Osteocyte (in vitro differentiated cells): ENCODE results near the gene MRPS17. TPM values are rescaled to one million over a fixed set of nuclear protein-coding genes. Genes with fewer than 3 reads are reported as not detected.

Experiments
- DNase-seq: peaks from one replicate; pipeline ENCODE4 v3.0.0; 2021; ENCODE audit warnings: mixed read lengths; ENCODE audit not compliant: unreplicated experiment; ENCODE audit errors: extremely low spot score
- H3K27ac Mint-ChIP-seq: one replicate; pipeline ENCODE4 v1.8.0; 2021; ENCODE audit warnings: mild to moderate bottlenecking, mixed read lengths; ENCODE audit not compliant: unreplicated experiment
- H3K27me3 Mint-ChIP-seq: one replicate; pipeline ENCODE4 v1.8.0; 2021; ENCODE audit warnings: mixed read lengths; ENCODE audit not compliant: unreplicated experiment
- H3K36me3 Mint-ChIP-seq: one replicate; pipeline ENCODE4 v1.8.0; 2021; ENCODE audit warnings: mixed read lengths; ENCODE audit not compliant: unreplicated experiment
- H3K4me1 Mint-ChIP-seq: one replicate; pipeline ENCODE4 v1.8.0; 2021; ENCODE audit warnings: mixed read lengths; ENCODE audit not compliant: unreplicated experiment
- H3K4me3 Mint-ChIP-seq: one replicate; pipeline ENCODE4 v1.8.0; 2021; ENCODE audit warnings: mild to moderate bottlenecking, moderate library complexity, mixed read lengths; ENCODE audit not compliant: unreplicated experiment
- H3K9me3 Mint-ChIP-seq: one replicate; pipeline ENCODE4 v1.8.0; 2021; ENCODE audit warnings: mixed read lengths; ENCODE audit not compliant: unreplicated experiment
- CTCF ChIP-seq: fragments of 200-600 bp; sonication (generic); IDR thresholded peaks from 2 replicates; pipeline ENCODE4 v1.5.0; 2021; ENCODE audit warnings: antibody characterized with exemption, mild to moderate bottlenecking, moderate library complexity
- total RNA-seq: library from RNA; stranded (reverse); gene quantifications from 2 replicates; pipeline ENCODE4 v1.2.1, GENCODE V29; 2021

Gene MRPS17
- total RNA-seq, 1 donor from 2014 or later = 13.6 TPM

DNA sequence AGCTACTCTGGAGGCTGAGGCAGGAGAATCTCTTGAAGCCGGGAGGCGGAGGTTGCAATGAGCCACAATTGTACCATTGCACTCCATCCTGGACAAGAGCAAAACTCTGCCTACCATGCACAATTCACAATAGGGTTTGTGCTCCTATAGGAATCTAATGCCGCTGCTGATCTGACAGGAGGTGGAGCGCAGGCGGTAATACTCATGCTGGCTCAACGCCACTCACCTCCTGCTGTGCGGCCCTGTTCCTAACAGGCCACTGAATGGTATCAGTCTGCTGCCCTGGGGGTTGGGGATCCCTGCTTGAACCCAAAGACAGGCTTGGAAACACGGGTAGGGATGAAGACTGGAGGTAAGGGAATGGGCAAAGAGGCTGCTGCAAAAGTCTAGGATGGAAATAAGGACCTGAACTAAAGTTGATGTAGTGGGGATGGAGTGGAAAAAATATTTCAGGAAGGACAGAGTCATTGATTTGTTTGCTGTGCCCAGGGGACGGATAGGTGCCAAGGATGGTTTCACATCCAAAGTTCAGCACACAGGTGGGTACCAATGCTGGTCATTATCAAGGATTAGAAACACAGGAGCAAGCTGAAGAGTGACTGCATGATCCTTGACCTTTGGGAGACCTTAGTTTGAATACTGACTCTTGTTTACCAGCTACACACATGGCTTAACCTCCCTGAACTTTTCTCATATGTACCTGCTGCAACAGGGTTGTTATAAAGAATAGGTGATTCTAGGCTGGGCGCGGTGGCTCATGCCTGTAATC, 2.2 kb downstream of the MRPS17 start:
- Mint-ChIP-seq H3K9me3 (no peaks in the 10 kb centered on the region), H3K36me3 (peaks cover 16% of the 10 kb centered on the region), H3K4me3 (peak overlapping the region; percentile 99), H3K27ac (no peak overlapping the region), H3K27me3 (no peaks in the 10 kb centered on the region), H3K4me1 (peaks cover 14% of the 10 kb centered on the region)
- DNase-seq = no peak
- no peak for TF ChIP-seq CTCF

DNA sequence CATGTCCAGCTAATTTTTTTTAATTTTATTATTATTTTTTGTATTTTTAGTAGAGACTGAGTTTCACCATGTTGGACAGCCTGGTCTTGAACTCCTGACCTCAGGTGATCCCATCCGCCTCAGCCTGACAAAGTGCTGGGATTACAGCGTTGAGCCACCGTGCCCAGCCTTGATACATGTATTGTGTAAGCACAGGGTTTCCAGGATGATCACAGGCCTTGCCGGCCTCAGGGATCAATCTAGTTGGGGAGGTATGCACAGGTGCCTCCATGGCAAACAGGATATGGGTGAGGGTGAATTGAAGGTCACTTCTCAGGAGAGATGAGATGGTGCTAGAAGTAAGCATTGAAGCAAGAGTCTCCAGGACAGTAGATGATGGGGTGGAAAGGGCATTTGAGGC, 5.5 kb downstream of the MRPS17 start:
- Mint-ChIP-seq H3K4me3 (no peak overlapping the region), H3K27me3 (no peaks in the 10 kb centered on the region), H3K4me1 (peaks cover 9% of the 10 kb centered on the region), H3K9me3 (no peaks in the 10 kb centered on the region), H3K27ac (no peak overlapping the region), H3K36me3 (peaks cover 16% of the 10 kb centered on the region)
- no peak for DNase-seq
- no peak for TF ChIP-seq CTCF

- no peak for DNase-seq
- no peak for TF ChIP-seq CTCF
- Mint-ChIP-seq H3K4me3 (no peak overlapping the region), H3K27me3 (no peaks in the 10 kb centered on the region), H3K27ac (no peak overlapping the region), H3K36me3 (peaks cover 8% of the 10 kb centered on the region), H3K4me1 (peaks cover 19% of the 10 kb centered on the region), H3K9me3 (no peaks in the 10 kb centered on the region)
Measured at GRCh38 chr7:55962014-55962413, 10.3 kb downstream of the MRPS17 start.

- no peak for TF ChIP-seq CTCF
- Mint-ChIP-seq H3K4me1 (peaks cover 21% of the 10 kb centered on the region), H3K27ac (peak overlapping the region; percentile 78), H3K4me3 (peak overlapping the region; percentile 74), H3K9me3 (no peaks in the 10 kb centered on the region), H3K27me3 (no peaks in the 10 kb centered on the region), H3K36me3 (peaks cover 11% of the 10 kb centered on the region)
- DNase-seq = no peak
Measured at GRCh38 chr7:55963584-55964168, 12.0 kb downstream of the MRPS17 start.

- H3K27ac Mint-ChIP-seq = peak within 1 kb of the TSS; percentile 87
- peaks cover 21% of the 10 kb centered on the region for H3K4me1 Mint-ChIP-seq
- peak within 1 kb of the TSS; percentile 83 for H3K4me3 Mint-ChIP-seq
- H3K9me3 Mint-ChIP-seq = no peaks in the 10 kb centered on the region
- peaks cover 15% of the 10 kb centered on the region for H3K36me3 Mint-ChIP-seq
- TF ChIP-seq CTCF = peak; percentile 62
- H3K27me3 Mint-ChIP-seq = no peaks in the 10 kb centered on the region
- DNase-seq = peak; percentile 91
Measured at GRCh38 chr7:55964261-55965099, 12.8 kb downstream of the MRPS17 start, which contains the start of gene NIPSNAP2. Gene NIPSNAP2, plus strand, starts transcription at chr7:55964585. Its CDS starts 25 bp downstream, at chr7:55964610.
